Measurements from ENCODE around the gene RAMP1. TPM values are rescaled to one million over a fixed set of nuclear protein-coding genes. Genes with fewer than 3 reads are reported as not detected.
"Not testable (repeated sequence)": the region's sequence is repeated elsewhere in the genome, so short reads cannot be mapped to it uniquely, and the experiment has no call there.

The RAMP1 gene
- total RNA-seq, 2 donors from 2014 or later: 75.3 to 300 TPM

- intact Hi-C loops (cut with DNase I): no loop called here
- Histone ChIP-seq H3K27me3 (replicated peaks; ENCODE audit: insufficient read depth) (no peaks in the 10 kb centered on the region), H3K4me1 (replicated peaks) (no peaks in the 10 kb centered on the region), H3K4me3 (no peak overlapping the region), H3K9me3 (no peaks in the 10 kb centered on the region), H3K27ac (no peak overlapping the region), H3K36me3 (no peaks in the 10 kb centered on the region)
- WGBS: 96% methylated on average over 1 of the region's 1 CpG
- TF ChIP-seq POLR2A (IDR thresholded peaks at IDR 0.05): no peak
- no peak for TF ChIP-seq POLR2AphosphoS5 (IDR thresholded peaks at IDR 0.05)
- TF ChIP-seq CTCF (IDR thresholded peaks at IDR 0.05): no peak
- DNase-seq (ENCODE audit: low spot score): no peak
Observed at GRCh38 chr2:237833546-237833945, 25.9 kb upstream of the RAMP1 start.

GRCh38 chr2:237835372-237835771, 24.1 kb upstream of the RAMP1 start:
- Histone ChIP-seq H3K27me3 (replicated peaks; ENCODE audit: insufficient read depth) (no peaks in the 10 kb centered on the region), H3K4me3 (no peak overlapping the region), H3K27ac (no peak overlapping the region), H3K4me1 (replicated peaks) (no peaks in the 10 kb centered on the region), H3K36me3 (no peaks in the 10 kb centered on the region), H3K9me3 (no peaks in the 10 kb centered on the region)
- intact Hi-C loops (cut with DNase I): no loop called here
- 88% methylated on average over 3 of the region's 3 CpGs for WGBS
- TF ChIP-seq POLR2A (IDR thresholded peaks at IDR 0.05) (no peak), CTCF (IDR thresholded peaks at IDR 0.05) (no peak), POLR2AphosphoS5 (IDR thresholded peaks at IDR 0.05) (no peak)
- DNase-seq (ENCODE audit: low spot score): no peak

- H3K27me3 ChIP-seq (replicated peaks; ENCODE audit: insufficient read depth): no peaks in the 10 kb centered on the region
- WGBS: 80% methylated on average over 4 of the region's 4 CpGs
- H3K4me3 ChIP-seq: no peak overlapping the region
- H3K36me3 ChIP-seq: no peaks in the 10 kb centered on the region
- H3K9me3 ChIP-seq: no peaks in the 10 kb centered on the region
- intact Hi-C loops (cut with DNase I): no loop called here
- DNase-seq (ENCODE audit: low spot score): no peak
- H3K27ac ChIP-seq: no peak overlapping the region
- TF ChIP-seq POLR2AphosphoS5 (IDR thresholded peaks at IDR 0.05) (no peak), CTCF (IDR thresholded peaks at IDR 0.05) (no peak)
- H3K4me1 ChIP-seq (replicated peaks): no peaks in the 10 kb centered on the region
Observed at GRCh38 chr2:237841051-237841450, 18.4 kb upstream of the RAMP1 start.

- H3K4me1 ChIP-seq (replicated peaks); DNase-seq (ENCODE audit: low spot score); H3K9me3 ChIP-seq; H3K36me3 ChIP-seq; H3K27ac ChIP-seq; H3K27me3 ChIP-seq (replicated peaks; ENCODE audit: insufficient read depth); H3K4me3 ChIP-seq; intact Hi-C loops (cut with DNase I): not testable (repeated sequence)
- 96% methylated on average over 12 of the region's 12 CpGs for WGBS
Observed at GRCh38 chr2:237848940-237849339, 10.5 kb upstream of the RAMP1 start.

- Histone ChIP-seq H3K4me3 (no peak overlapping the region), H3K36me3 (no peaks in the 10 kb centered on the region), H3K9me3 (no peaks in the 10 kb centered on the region), H3K4me1 (replicated peaks) (no peaks in the 10 kb centered on the region), H3K27ac (no peak overlapping the region), H3K27me3 (replicated peaks; ENCODE audit: insufficient read depth) (no peaks in the 10 kb centered on the region)
- no peak for TF ChIP-seq POLR2A (IDR thresholded peaks at IDR 0.05)
- no peak for TF ChIP-seq POLR2AphosphoS5 (IDR thresholded peaks at IDR 0.05)
- no peak for TF ChIP-seq CTCF (IDR thresholded peaks at IDR 0.05)
- no peak for DNase-seq (ENCODE audit: low spot score)
- intact Hi-C loops (cut with DNase I): loop anchor here (10.0 kb wide), 1 partner anchor 311 kb away; no protein-coding TSS in a partner anchor
- WGBS: 38% methylated on average over 3 of the region's 3 CpGs
Observed at GRCh38 chr2:237854295-237854694, 5.1 kb upstream of the RAMP1 start.

Measured in prostate gland (tissue), 2 donors.